Measurements from ENCODE around the gene LYRM1.

GRCh38 chr16:20920799-20921198 is 20.2 kb downstream of the LYRM1 start:
- TF ChIP-seq CTCF (IDR thresholded peaks at IDR 0.05) (no peak), POLR2A (IDR thresholded peaks at IDR 0.05) (no peak)

All from uterus (tissue), 2 donors.